ENCODE results near the gene NUP153.

DNA sequence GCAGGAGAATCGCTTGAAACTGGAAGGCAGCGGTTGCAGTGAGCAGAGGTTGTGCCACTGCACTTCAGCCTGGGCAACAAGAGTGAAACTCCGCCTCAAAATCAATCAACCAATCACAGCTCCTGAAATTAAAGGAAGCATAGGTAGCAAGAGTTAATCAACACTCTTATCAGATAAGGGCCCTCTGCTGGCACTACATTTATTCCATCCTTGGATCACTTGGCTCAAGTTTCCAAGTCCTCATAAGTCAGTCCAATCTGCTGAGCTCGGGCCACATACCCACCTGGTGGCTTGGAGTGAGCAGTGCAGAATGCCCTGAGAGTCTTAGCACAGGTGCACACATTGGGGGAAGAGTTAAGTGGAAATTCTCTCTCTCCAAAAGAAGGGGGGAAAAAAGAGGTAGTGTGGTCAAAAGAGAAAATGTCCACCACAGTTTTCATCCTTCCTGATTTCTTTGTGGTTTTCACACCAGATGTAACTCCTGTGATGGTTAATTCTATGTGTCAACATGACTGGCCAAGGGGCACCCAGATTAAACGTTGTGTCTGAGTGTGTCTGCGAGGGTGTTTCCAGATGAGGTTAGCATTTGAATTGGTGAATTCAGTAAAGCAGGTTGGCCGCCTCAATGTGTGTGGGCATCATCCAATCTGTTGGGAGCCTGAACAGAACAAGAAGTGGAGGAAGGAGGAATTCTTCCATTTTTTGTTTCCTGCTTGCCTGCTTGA lies 120.8 kb downstream of the NUP153 start:
- TF ChIP-seq, protein P1, sequence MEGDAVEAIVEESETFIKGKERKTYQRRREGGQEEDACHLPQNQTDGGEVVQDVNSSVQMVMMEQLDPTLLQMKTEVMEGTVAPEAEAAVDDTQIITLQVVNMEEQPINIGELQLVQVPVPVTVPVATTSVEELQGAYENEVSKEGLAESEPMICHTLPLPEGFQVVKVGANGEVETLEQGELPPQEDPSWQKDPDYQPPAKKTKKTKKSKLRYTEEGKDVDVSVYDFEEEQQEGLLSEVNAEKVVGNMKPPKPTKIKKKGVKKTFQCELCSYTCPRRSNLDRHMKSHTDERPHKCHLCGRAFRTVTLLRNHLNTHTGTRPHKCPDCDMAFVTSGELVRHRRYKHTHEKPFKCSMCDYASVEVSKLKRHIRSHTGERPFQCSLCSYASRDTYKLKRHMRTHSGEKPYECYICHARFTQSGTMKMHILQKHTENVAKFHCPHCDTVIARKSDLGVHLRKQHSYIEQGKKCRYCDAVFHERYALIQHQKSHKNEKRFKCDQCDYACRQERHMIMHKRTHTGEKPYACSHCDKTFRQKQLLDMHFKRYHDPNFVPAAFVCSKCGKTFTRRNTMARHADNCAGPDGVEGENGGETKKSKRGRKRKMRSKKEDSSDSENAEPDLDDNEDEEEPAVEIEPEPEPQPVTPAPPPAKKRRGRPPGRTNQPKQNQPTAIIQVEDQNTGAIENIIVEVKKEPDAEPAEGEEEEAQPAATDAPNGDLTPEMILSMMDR (conservative IDR thresholded peaks at IDR 0.05): peak; percentile 71
- no peak for TF ChIP-seq ZFX (IDR thresholded peaks at IDR 0.05)

Measured in C4-2B (cell line).